Stimulated activated CD8-positive, alpha-beta memory T cell treated with anti-CD3 and anti-CD28 coated beads, Interleukin-2, amount 100 ng/mL, for 1 hour (primary cell): ENCODE results near the gene HDAC1.
"Not testable (repeated sequence)": the region's sequence is repeated elsewhere in the genome, so short reads cannot be mapped to it uniquely, and the experiment has no call there.

ENCODE experiments used
- DNase-seq, 2 donors: peaks; one replicate each; pipeline ENCODE4 v3.0.0-alpha.2; 2020; ENCODE audit warnings: low read depth in 2 of 2

HDAC1 gene

DNA sequence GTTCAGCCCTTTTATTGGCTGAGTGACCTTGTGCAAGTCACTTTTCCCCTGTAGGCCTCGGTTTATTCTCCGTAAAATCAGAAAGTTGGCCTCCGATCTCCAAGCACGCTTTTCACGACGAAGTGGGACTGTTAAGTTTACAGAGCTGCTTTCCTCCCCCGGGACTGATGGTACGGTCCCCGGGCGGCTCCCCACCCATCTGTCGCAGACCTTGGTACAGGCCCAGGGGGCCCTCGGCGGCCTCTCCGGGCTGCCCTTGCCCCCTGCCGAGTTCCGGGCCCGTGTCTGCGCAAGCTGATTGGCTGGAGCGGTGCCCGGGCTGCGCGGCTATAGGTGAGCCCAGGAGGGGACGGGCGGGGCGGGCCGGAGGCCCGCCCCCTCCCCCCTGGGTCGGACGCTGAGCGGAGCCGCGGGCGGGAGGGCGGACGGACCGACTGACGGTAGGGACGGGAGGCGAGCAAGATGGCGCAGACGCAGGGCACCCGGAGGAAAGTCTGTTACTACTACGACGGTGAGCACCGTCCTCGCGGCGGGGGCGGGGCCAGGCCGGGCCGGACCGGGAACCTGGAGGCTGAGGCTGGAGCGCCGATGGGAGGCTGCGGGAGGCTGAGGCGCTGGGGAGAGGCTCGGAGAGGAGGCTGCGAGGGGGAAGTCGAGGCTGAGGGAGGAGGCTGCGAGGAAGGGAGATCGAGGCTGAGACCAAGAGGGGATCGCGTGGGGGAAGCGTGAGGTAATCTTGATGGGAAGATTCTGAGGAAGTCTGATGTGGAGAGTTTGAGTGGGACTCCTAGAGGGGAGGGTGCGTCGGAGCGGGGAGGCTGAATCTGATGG is at the start of gene HDAC1:
TSS of gene HDAC1 (plus strand) at position 376 of the 831 bp plus-strand sequence. CDS start at position 463, 87 bp downstream.
- DNase-seq: peak; percentile 91 to 94

- no peak for DNase-seq
These were observed 49.5 kb upstream of the HDAC1 start for GRCh38 chr1:32242341-32242851.

DNA sequence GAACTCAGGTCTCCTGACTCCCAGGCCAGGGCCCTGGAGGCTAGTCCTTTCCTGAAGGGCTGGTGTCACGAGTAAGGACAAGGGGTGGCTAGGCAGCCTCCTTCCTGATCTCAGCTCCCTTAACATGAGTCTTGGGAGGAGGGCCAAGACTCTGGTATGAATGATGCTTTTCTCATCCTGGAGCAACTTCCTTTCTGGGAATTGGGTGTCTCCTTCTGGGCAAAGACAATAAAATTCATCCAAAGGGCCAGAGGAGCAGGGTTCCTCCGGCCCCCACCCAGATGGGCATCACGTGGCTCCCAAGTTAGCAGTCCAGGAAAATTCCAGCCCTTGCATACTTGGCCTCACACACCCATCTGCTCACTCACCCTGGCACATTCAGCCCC is 45.0 kb upstream of the HDAC1 start, which contains the start of gene FAM167B:
TSS of gene FAM167B (plus strand) at position 335 of the 386 bp plus-strand sequence. CDS start 200 bp downstream, outside the sequence.
- no peak for DNase-seq

- no peak for DNase-seq
These were observed 44.4 kb upstream of the HDAC1 start for GRCh38 chr1:32247452-32247851.

GRCh38 chr1:32247983-32248889 is 43.6 kb upstream of the HDAC1 start:
- DNase-seq: peak in 1 of 2 donors; percentile 56

DNA sequence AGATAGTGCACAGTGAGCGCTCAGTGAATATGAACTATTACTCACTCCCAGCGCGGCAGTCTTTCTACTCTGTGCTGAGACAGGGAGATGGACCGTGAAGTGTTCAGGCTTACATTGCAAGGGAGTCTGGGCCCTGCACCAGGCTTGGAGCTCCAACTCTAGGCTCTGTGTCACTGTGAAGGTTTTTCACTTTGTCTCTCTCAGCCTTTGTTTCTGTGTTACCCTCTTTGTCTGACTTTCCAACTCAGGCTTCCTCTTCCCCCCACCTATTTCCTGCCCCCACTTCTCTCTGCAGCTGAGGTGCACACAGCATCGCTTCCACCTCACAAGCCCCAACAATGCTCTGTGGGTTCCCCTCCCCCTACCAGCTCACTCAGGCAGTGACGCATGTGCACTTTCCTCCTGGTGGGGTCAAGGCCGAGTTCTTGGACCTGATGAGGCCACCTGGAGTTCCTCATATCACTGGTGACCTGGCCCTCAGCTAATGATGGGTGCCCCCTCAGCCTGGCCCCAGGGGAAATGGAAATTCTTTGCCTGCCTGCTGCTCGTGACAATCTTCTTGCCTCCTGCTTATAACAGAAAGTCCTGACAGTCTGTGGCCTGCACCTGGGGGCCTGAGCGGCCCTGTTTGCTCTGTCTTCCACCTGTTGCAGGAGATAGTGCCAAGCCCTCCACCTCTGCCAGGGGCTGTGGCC is 41.9 kb upstream of the HDAC1 start:
- peak; percentile 55 to 66 for DNase-seq

GRCh38 chr1:32250893-32251716 is 40.8 kb upstream of the HDAC1 start, which contains the start of gene LCK:
TSS of gene LCK (plus strand) at chr1:32251265. CDS start at chr1:32274330, 23,065 bp downstream.
- DNase-seq: peak in 1 of 2 donors; percentile 33

DNA sequence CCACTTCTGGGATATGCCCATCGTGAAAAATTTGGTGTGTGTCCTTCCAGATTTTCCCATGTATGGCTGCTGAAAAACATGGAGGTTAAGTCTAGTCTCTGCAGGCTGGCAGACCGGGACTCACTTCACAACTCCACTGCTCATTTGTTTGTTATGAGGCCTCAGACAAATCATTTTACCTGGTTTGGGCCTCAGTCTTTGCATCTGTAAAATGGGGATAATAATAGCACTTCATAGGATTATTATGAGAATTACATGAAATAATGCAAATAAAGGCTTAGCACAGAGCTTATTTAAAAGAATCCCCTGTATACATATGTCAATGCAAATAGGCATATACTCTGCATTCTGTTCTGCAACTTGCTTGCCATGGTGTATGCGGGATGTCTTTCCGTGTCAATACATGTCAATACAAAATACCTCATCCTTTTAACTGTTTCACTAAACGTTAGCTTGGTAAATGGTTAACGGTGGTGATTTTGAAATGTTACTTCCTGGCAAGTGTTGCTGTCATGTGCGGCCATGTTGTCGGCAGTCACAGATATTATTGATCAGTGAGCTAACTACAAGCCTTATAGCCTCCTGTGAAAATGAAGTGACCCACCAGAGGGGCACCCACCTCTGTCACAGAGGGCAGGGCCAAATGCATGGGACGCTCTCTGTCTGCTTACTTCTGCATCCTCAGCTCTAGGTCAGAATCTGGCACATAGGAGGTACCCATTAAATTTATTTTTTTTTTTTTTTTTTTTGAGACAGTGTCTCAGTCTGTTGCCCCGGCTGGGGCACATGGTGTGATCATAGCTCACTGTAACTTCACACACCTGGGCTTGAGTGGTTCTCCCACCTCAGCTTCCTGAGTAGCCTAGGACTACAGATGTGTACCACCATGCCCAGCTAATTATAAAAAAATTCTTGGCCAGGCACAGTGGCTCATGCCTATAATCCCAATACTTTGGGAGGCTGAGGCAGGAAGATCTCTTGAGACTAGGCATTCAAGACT is 36.5 kb upstream of the HDAC1 start:
- no peak for DNase-seq

DNA sequence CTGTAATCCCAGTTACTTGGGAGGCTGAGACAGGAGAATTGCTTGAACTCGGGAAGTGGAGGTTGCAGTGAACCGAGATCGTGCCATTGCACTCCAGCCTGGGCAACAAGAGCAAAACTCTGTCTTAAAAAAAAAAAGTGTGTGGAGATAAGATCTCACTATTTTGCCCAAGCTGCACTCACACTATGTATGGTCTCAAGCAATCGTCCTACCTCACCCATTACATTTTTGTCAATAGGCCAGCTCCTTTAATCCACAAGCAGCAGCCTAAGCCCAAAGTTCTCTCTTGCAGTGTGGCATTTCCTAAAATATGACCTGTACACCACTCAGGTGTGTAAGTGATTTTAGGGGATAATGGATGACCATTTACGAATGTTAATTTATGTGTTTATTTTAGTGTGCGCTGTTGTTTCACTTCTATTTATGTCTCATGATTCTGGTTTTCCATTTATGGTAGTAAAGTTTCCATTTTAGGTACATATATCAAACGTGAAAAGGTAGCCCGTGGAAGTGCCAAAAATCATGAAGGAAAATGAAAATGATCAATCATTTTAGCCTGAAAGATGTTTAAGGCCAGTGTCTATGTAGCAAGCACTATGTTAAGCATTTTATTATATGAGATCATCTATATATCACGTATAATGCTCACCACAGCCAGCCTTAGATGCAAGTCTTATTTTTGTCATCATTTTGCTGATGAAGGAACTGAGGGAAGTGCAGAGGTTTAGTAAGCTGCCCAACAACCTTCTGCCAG is 35.2 kb upstream of the HDAC1 start:
- no peak for DNase-seq

- DNase-seq: no peak
These were observed 34.7 kb upstream of the HDAC1 start for GRCh38 chr1:32257227-32257508.

DNA sequence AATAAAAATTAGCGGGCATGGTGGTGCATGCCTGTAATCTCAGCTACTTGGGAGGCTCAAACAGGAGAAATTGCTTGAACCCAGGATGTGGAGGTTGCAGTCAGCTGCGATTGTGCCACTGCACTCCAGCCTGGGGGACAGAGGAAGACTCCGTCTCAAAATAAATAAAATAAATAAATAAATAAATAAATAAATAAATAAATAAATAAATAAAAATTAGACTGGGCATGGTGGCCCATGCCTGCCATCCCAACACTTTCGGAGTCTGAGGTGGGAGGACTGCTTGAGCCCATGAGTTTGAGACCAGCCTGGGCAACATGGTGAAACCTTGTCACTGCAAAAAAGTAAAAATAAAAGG is 28.7 kb upstream of the HDAC1 start:
- not testable (repeated sequence) for DNase-seq

DNA sequence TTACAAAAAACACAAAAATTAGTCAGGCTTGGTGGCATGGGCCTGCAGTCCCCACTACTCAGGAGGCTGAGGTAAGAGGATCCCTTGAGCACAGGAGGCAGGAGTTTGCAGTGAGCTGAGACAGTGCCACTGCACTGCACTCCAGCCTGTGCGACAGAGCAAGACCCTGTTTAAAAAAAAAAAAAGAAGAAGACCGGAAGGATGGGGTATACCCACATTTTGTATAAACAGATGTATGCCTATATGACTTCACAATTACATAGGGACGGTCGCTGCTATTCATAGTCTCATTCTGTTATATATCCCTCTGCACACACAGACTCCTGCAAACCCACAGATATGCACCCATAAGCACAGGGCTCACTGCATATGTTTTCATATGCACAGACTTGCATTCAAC is 28.1 kb upstream of the HDAC1 start:
- no peak for DNase-seq

- no peak for DNase-seq
These were observed 26.0 kb upstream of the HDAC1 start for GRCh38 chr1:32265846-32266245.

GRCh38 chr1:32266921-32267591 is 24.8 kb upstream of the HDAC1 start:
- DNase-seq: no peak

- DNase-seq: no peak
These were observed 22.1 kb upstream of the HDAC1 start for GRCh38 chr1:32269744-32270143.

- DNase-seq: no peak
These were observed 19.1 kb upstream of the HDAC1 start for GRCh38 chr1:32272557-32273390.

DNA sequence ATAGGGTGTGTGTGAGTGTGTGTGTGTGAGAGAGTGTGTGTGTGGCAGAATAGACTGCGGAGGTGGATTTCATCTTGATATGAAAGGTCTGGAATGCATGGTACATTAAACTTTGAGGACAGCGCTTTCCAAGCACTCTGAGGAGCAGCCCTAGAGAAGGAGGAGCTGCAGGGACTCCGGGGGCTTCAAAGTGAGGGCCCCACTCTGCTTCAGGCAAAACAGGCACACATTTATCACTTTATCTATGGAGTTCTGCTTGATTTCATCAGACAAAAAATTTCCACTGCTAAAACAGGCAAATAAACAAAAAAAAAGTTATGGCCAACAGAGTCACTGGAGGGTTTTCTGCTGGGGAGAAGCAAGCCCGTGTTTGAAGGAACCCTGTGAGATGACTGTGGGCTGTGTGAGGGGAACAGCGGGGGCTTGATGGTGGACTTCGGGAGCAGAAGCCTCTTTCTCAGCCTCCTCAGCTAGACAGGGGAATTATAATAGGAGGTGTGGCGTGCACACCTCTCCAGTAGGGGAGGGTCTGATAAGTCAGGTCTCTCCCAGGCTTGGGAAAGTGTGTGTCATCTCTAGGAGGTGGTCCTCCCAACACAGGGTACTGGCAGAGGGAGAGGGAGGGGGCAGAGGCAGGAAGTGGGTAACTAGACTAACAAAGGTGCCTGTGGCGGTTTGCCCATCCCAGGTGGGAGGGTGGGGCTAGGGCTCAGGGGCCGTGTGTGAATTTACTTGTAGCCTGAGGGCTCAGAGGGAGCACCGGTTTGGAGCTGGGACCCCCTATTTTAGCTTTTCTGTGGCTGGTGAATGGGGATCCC is 18.3 kb upstream of the HDAC1 start:
- DNase-seq: peak; percentile 61 to 79
